ENCODE data around the gene P2RY2. TPM values are rescaled to one million over a fixed set of nuclear protein-coding genes. Genes with fewer than 3 reads are reported as not detected.

P2RY2 gene
- total and polyA plus RNA-seq, 2 experiments from 2014 or later: 0.63 to 1.6 TPM

DNA sequence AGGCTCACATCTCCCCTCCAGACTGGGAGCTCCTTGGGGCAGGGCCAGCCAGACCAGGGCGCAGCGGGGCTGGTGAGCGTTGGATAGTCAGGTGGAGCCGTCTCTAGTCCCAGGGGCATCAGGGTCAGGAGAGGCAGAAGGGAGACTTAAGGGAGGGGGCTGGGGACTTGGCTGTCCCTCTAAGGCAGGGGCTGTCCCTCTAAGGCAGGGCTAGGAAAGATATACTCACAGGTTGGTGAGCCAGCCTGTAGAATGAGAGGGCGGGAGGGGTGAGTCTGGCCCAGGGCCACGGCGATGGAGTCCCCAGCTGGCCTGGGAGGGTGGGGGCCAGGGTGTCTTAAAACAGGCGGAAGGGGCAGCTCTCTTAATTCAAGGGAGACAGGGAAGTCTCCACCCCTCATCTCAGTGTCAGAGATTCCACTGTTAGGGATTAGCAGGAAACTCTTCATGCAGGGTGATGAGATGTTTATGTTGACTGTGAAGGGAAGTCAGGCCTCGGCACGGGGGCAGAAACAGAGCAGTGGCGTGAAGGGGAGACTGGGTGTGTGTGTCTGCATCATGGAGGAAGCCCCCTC, 11.3 kb downstream of the P2RY2 start (continued):
- no peak for TF ChIP-seq EZH2phosphoT487 (IDR thresholded peaks at IDR 0.05; ENCODE audit: unreplicated experiment)
- TF ChIP-seq, protein P1, sequence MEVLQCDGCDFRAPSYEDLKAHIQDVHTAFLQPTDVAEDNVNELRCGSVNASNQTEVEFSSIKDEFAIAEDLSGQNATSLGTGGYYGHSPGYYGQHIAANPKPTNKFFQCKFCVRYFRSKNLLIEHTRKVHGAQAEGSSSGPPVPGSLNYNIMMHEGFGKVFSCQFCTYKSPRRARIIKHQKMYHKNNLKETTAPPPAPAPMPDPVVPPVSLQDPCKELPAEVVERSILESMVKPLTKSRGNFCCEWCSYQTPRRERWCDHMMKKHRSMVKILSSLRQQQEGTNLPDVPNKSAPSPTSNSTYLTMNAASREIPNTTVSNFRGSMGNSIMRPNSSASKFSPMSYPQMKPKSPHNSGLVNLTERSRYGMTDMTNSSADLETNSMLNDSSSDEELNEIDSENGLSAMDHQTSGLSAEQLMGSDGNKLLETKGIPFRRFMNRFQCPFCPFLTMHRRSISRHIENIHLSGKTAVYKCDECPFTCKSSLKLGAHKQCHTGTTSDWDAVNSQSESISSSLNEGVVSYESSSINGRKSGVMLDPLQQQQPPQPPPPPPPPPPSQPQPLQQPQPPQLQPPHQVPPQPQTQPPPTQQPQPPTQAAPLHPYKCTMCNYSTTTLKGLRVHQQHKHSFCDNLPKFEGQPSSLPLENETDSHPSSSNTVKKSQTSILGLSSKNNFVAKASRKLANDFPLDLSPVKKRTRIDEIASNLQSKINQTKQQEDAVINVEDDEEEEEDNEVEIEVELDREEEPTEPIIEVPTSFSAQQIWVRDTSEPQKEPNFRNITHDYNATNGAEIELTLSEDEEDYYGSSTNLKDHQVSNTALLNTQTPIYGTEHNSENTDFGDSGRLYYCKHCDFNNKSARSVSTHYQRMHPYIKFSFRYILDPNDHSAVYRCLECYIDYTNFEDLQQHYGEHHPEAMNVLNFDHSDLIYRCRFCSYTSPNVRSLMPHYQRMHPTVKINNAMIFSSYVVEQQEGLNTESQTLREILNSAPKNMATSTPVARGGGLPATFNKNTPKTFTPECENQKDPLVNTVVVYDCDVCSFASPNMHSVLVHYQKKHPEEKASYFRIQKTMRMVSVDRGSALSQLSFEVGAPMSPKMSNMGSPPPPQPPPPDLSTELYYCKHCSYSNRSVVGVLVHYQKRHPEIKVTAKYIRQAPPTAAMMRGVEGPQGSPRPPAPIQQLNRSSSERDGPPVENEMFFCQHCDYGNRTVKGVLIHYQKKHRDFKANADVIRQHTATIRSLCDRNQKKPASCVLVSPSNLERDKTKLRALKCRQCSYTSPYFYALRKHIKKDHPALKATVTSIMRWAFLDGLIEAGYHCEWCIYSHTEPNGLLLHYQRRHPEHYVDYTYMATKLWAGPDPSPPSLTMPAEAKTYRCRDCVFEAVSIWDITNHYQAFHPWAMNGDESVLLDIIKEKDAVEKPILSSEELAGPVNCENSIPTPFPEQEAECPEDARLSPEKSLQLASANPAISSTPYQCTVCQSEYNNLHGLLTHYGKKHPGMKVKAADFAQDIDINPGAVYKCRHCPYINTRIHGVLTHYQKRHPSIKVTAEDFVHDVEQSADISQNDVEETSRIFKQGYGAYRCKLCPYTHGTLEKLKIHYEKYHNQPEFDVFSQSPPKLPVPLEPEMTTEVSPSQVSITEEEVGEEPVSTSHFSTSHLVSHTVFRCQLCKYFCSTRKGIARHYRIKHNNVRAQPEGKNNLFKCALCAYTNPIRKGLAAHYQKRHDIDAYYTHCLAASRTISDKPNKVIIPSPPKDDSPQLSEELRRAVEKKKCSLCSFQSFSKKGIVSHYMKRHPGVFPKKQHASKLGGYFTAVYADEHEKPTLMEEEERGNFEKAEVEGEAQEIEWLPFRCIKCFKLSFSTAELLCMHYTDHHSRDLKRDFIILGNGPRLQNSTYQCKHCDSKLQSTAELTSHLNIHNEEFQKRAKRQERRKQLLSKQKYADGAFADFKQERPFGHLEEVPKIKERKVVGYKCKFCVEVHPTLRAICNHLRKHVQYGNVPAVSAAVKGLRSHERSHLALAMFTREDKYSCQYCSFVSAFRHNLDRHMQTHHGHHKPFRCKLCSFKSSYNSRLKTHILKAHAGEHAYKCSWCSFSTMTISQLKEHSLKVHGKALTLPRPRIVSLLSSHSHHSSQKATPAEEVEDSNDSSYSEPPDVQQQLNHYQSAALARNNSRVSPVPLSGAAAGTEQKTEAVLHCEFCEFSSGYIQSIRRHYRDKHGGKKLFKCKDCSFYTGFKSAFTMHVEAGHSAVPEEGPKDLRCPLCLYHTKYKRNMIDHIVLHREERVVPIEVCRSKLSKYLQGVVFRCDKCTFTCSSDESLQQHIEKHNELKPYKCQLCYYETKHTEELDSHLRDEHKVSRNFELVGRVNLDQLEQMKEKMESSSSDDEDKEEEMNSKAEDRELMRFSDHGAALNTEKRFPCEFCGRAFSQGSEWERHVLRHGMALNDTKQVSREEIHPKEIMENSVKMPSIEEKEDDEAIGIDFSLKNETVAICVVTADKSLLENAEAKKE (CRISPR knock-in tag; IDR thresholded peaks at IDR 0.05): no peak
- no peak for TF ChIP-seq ZNF331 (CRISPR knock-in tag; IDR thresholded peaks at IDR 0.05; ENCODE audit: low read depth)

- Histone ChIP-seq H3K9me2 (ENCODE audit: insufficient read depth) (no peaks in the 10 kb centered on the region), H3F3A (replicated peaks; ENCODE audit: low read depth) (no peaks in the 10 kb centered on the region), H3K27ac (ENCODE audit: low read depth) (no peak overlapping the region), H4K20me1 (replicated peaks; ENCODE audit: insufficient read depth) (no peaks in the 10 kb centered on the region), H3K4me3 (no peak overlapping the region), H3K79me2 (replicated peaks; ENCODE audit: insufficient read depth) (no peaks in the 10 kb centered on the region), H3K4me2 (no peak overlapping the region), H2AFZ (no peak overlapping the region), H3K27me3 (ENCODE audit: insufficient read depth) (no peaks in the 10 kb centered on the region), H3K4me1 (ENCODE audit: insufficient read depth) (peaks cover 12% of the 10 kb centered on the region), H3K36me3 (ENCODE audit: insufficient read depth) (no peaks in the 10 kb centered on the region)
- no peak overlapping the region for H3K27ac Mint-ChIP-seq
- no peaks in the 10 kb centered on the region for H3K36me3 Mint-ChIP-seq (ENCODE audit: low read depth)
- H3K4me3 Mint-ChIP-seq: no peak overlapping the region
- no peaks in the 10 kb centered on the region for H3K9me3 Mint-ChIP-seq
- ATAC-seq: no peak
- DNase-seq (ENCODE audit: low spot score): no peak
- H3K27me3 Mint-ChIP-seq (ENCODE audit: insufficient read depth, low read depth, poor library complexity): peaks cover 8% of the 10 kb centered on the region
- peaks cover 25% of the 10 kb centered on the region for H3K4me1 Mint-ChIP-seq
- TF ChIP-seq, protein P1 (CRISPR knock-in tag; IDR thresholded peaks at IDR 0.05): no peak
- TF ChIP-seq EZH2phosphoT487 (IDR thresholded peaks at IDR 0.05; ENCODE audit: unreplicated experiment): no peak
- TF ChIP-seq STAT1 (IDR thresholded peaks at IDR 0.05; ENCODE audit: unreplicated experiment): no peak
Observed at GRCh38 chr11:73229896-73230875, 12.1 kb downstream of the P2RY2 start.

Data from GM23338 (cell line).